Cortex of kidney (tissue), 1 donor: ENCODE data around the gene NNMT.
"Not testable (repeated sequence)": the region's sequence is repeated elsewhere in the genome, so short reads cannot be mapped to it uniquely, and the experiment has no call there.

Source experiments
- DNase-seq: peaks from one replicate; lab custom pipeline; 2025; lab: John Stamatoyannopoulos, UW

Gene NNMT

DNA sequence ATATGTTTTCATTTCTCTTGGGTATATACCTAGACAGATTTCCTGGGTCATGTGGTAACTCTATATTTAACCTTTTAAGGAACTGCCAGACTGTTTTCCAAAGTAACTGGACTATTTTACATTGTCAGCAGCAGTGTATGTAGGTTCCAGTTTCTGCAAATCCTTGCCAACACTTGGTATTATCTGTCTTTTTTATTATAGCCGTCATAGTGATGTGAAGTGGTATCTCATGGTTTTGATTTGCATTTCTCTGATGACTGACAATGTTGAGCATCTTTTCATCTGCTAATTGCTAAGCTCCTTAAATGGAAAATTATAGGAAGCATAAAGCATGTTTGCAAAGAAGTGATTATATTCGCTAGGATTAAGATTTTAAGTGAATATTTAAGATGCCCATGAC is 13.9 kb downstream of the NNMT start:
- no peak for DNase-seq

DNA sequence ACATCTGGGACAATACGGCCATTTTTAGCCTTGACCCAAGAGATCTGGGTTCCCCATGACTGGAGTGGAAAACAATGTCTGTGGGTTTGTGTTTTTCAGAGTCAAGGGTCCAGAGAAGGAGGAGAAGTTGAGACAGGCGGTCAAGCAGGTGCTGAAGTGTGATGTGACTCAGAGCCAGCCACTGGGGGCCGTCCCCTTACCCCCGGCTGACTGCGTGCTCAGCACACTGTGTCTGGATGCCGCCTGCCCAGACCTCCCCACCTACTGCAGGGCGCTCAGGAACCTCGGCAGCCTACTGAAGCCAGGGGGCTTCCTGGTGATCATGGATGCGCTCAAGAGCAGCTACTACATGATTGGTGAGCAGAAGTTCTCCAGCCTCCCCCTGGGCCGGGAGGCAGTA is 15.7 kb downstream of the NNMT start:
- DNase-seq = no peak

- no peak for DNase-seq
Observed at GRCh38 chr11:114314096-114314495, 17.9 kb downstream of the NNMT start.

GRCh38 chr11:114315749-114316368 is 19.7 kb downstream of the NNMT start:
- no peak for DNase-seq

DNA sequence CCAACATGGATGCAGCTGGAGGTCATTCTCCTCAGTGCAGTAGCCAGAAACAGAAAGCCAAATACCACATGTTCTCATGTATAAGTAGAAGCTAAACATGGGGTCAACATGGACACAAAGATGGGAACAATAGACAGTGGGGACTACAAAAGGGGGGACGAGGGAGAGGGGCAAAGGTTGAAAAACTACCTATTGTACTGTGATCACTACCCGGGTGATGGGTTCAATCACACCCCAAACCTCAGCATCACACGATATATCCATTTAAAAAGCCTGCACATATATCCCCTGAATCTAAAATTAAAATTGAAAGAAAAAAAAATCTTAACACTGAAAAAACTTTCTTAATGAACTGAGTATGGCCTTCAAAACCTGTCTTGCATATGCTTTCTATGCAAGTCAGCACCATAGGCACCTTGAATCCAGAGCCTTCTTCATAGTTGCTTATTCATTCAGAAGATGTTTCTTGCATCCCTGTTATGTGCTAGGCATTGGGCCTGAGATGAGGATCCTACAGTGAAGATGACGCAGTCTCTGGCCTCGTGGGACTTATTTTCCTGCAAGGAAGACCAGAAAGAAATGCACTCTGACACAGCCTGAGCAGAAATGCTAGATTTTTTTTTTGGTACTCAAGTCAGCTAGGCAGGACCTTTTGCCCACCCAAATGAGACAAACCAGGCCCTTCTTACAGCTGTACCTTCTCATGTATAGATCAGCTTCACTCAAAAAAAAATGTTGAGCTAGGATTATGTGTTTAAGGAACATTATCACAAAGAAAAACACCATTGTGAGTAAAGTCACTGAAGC is 21.0 kb downstream of the NNMT start:
- no peak for DNase-seq

GRCh38 chr11:114317787-114318137 is 21.6 kb downstream of the NNMT start:
- DNase-seq = no peak

DNA sequence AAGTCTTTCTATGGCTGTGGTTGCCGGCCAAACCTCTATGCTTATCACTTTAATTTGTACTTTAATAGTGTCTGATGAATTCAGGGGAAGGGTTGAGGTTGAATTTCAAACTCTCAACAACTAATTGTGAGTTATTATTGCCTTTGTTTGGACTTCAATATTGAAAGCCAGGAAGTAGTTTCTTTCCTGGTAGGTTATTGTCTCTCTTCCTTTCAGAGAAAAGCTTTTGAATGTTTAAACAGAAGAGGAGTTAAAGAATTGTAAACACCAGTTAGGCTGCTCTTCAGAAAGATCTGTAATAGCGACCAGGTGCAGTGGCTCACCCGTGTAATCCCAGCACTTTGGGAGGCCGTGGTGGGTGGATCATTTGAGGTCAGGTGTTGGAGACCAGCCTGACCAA is 22.2 kb downstream of the NNMT start:
- no peak for DNase-seq

- DNase-seq = no peak
Observed at GRCh38 chr11:114319716-114320328, 23.6 kb downstream of the NNMT start.

- no peak for DNase-seq
Observed at GRCh38 chr11:114321621-114322257, 25.5 kb downstream of the NNMT start.

DNA sequence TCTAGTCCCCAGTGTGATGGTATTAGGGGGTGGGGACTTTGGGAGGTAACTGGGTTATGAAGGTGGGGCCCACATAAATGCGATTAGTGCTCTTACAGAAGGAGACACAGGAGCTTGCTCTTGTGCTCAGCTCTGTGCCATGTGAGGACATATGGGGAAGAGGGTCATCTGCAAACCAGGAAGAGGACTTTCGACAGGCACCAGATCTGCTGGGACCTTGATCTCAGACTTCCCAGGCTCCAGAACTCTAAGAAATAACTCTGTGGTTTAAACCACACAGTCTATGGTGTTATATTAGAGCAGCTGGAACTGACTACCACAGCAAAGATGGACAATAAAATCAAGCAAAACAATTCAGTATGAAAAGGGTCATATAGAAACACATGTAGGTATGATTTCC is 26.7 kb downstream of the NNMT start:
- DNase-seq = no peak

- DNase-seq = no peak
Observed at GRCh38 chr11:114326151-114326550, 30.0 kb downstream of the NNMT start.

GRCh38 chr11:114326776-114327175 is 30.6 kb downstream of the NNMT start:
- DNase-seq = no peak

DNA sequence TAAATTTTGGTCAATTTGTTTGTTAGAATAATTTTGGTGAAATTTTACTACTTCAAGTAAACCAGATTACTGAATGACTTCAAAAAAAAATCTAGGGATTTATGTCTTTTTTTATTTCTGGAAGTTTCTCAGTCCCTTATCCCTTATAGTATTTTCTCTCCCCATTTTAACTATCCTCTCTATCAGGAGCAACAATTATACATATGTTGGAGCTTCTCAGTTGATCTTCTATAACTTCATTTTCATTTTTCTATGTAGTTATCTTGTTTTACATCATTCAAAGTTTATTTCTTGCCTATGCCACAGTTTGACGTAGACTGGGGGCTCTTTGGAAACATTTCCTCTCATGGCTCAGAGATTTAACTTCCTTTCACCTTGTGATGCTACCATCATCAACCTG is 34.2 kb downstream of the NNMT start:
- no peak for DNase-seq

- no peak for DNase-seq
Observed at GRCh38 chr11:114340311-114341131, 44.3 kb downstream of the NNMT start.

DNA sequence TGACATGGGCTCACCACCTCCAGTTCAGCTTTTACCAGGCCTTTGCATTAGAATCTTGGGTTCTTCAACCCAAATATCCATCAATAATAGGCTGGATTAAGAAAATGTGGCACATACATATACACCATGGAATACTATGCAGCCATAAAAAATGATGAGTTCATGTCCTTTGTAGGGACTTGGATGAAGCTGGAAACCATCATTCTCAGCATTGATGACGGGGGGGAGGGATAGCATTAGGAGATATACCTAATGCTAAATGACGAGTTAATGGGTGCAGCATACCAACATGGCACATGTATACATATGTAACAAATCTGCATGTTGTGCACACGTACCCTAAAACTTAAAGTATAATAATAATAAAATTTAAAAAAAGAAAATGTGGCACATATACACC is 45.5 kb downstream of the NNMT start:
- DNase-seq = not testable (repeated sequence)

- DNase-seq = no peak
Observed at GRCh38 chr11:114342476-114342875, 46.3 kb downstream of the NNMT start.

DNA sequence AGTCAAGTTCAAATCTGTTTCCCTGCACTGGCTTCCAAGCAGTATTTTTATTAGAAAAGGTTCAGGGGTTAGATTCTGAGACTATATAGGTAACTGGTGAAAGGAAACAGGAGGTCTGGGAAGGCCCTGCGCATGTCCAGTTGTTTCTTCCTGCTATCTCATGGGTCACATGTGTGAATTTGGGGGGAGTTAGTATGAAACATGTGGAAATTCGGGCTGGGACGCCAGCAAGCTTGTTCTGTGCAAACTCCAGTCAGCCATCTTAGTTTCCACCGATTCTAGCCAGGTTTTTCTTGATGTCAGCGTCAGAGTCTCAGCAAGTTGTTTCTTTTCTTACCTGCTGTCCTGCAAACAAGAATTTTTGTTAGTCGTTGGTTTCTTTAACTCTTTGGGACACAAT is 46.8 kb downstream of the NNMT start:
- DNase-seq = no peak

- DNase-seq = no peak
Observed at GRCh38 chr11:114343493-114343892, 47.3 kb downstream of the NNMT start.

GRCh38 chr11:114344494-114344893 is 48.3 kb downstream of the NNMT start:
- no peak for DNase-seq

DNA sequence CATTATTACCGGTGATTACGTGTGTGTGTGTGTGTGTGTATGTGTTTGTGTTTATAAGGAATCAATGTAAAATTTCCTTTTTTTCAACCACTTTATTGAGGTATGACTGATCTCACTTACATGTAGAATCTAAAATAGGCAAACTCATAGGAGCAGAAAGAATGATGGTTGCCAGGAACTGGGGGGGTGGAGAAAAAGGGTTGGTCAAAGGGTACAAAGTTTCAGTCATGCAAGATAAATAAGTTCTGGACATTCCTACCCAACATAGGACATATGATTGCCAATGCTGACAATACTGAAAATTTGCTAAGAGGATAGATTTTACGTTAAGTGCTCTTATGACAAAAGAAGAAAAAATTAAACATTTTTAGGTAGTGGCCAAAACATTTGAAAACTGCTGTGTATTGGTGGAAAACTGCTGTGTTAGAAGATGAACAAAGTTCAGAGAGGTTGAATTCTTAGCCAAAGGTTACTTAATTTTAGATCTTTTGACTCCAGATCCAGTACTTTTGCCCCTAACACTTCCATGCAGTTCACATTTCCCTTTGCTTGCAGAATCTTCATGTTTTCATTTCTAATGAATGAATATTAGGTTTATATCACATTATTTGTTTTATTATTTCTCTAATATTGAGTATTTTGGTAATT is 49.5 kb downstream of the NNMT start:
- no peak for DNase-seq

DNA sequence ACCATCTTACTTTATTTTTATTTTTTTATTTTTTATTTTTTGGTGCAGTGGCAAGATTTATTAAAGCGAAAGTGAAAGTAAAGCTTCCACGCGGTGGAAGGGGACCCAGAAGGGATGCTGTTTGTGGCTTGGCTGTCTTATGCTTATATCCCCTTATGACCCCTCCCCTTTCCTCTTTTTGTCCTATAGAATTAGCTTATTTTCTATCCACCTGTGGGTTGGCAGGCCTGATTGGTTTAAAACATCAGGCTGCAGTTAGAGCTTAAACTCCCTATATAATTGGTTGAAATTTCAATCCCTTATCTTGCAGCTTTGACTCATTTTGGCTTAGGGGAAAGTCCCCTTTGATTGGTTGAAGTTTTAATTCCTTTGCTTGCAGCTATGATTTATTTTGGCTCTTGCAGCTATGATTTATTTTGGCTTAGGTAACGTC is 50.5 kb downstream of the NNMT start:
- DNase-seq = no peak
